Liver (tissue), 9 donors: ENCODE data around the gene TMPRSS2. TPM values are rescaled to one million over a fixed set of nuclear protein-coding genes. Genes with fewer than 3 reads are reported as not detected.

ENCODE experiments used
- DNase-seq: peaks from one replicate; pipeline ENCODE4 v3.0.0-alpha.2; 2017; ENCODE audit warnings: low spot score
- H3K27ac ChIP-seq, 2 donors: one replicate each; pipeline ENCODE4 v1.7.0; 2013; ENCODE audit warnings: inconsistent platforms in 2 of 2, low read length in 2 of 2, control low read depth in 1 of 2, low read depth in 1 of 2, mild to moderate bottlenecking in 1 of 2
- H3K27me3 ChIP-seq, 4 donors: one replicate each; pipeline versions ENCODE4 v1.6.1 to v1.7.0; 2013; ENCODE audit warnings: low read length in 3 of 4, inconsistent platforms in 1 of 4, mild to moderate bottlenecking in 1 of 4, moderate library complexity in 1 of 4; ENCODE audit not compliant: control insufficient read depth in 4 of 4, insufficient read depth in 4 of 4
- H3K36me3 ChIP-seq, 4 donors: one replicate each; pipeline versions ENCODE4 v1.6.1 to v1.7.0; 2013; ENCODE audit warnings: low read length in 3 of 4, mild to moderate bottlenecking in 3 of 4, low read depth in 1 of 4, moderate library complexity in 1 of 4; ENCODE audit not compliant: control insufficient read depth in 4 of 4, insufficient read depth in 3 of 4
- H3K4me1 ChIP-seq, 4 donors: one replicate each; pipeline versions ENCODE4 v1.6.1 to v1.7.0; 2013; ENCODE audit warnings: low read length in 3 of 4, mild to moderate bottlenecking in 3 of 4, moderate library complexity in 1 of 4; ENCODE audit not compliant: control insufficient read depth in 4 of 4, insufficient read depth in 4 of 4
- H3K4me3 ChIP-seq, 3 donors: one replicate each; pipeline versions ENCODE4 v1.6.1 to v1.7.0; 2013; ENCODE audit warnings: low read length in 3 of 3, control low read depth in 1 of 3, low read depth in 1 of 3, mild to moderate bottlenecking in 1 of 3
- H3K9ac ChIP-seq, 2 donors: one replicate each; pipeline ENCODE4 v1.7.0; 2013; ENCODE audit warnings: low read length in 2 of 2, mild to moderate bottlenecking in 2 of 2, moderate library complexity in 2 of 2, control low read depth in 1 of 2, low read depth in 1 of 2
- H3K9me3 ChIP-seq, 4 donors: one replicate each; pipeline versions ENCODE4 v1.6.1 to v1.7.0; 2013; ENCODE audit warnings: low read length in 3 of 4; ENCODE audit not compliant: control insufficient read depth in 4 of 4
- ATF3 ChIP-seq: IDR thresholded peaks from 2 replicates; pipeline ENCODE4 v1.6.1; 2016; ENCODE audit warnings: antibody characterized with exemption
- CTCF ChIP-seq: fragments of 150-350 bp; IDR thresholded peaks from 2 replicates; pipeline ENCODE4 v1.5.1; 2017; ENCODE audit warnings: improper control_type of control experiment, low read depth, low read length; ENCODE audit not compliant: missing input control
- EGR1 ChIP-seq, 2 donors: IDR thresholded peaks; 2 replicates each; pipeline ENCODE4 v1.6.1; 2016 to 2018; ENCODE audit warnings: antibody characterized with exemption in 2 of 2, low read depth in 2 of 2
- FOXA1 ChIP-seq: IDR thresholded peaks from 2 replicates; pipeline ENCODE4 v1.6.1; 2016; ENCODE audit warnings: antibody characterized with exemption
- FOXA2 ChIP-seq: IDR thresholded peaks from 2 replicates; pipeline ENCODE4 v1.6.1; 2016; ENCODE audit warnings: antibody characterized with exemption
- GABPA ChIP-seq, 2 donors: IDR thresholded peaks in 1 of 2; conservative IDR thresholded peaks in 1 of 2; 2 replicates each; pipeline ENCODE4 v1.6.1; 2016; ENCODE audit warnings: antibody characterized with exemption in 2 of 2, mild to moderate bottlenecking in 1 of 2, moderate library complexity in 1 of 2
- HNF4A ChIP-seq, 2 donors: conservative IDR thresholded peaks; 2 replicates each; pipeline ENCODE4 v1.6.1; 2016; ENCODE audit warnings: antibody characterized with exemption in 2 of 2, mild to moderate bottlenecking in 2 of 2
- HNF4G ChIP-seq: IDR thresholded peaks from 2 replicates; pipeline ENCODE4 v1.6.1; 2016; ENCODE audit warnings: antibody characterized with exemption
- JUND ChIP-seq, 2 donors: IDR thresholded peaks; 2 replicates each; pipeline ENCODE4 v1.6.1; 2016; ENCODE audit warnings: antibody characterized with exemption in 2 of 2
- MAX ChIP-seq: IDR thresholded peaks from 2 replicates; pipeline ENCODE4 v1.6.1; 2016; ENCODE audit warnings: antibody characterized with exemption
- NR2F2 ChIP-seq: IDR thresholded peaks from 2 replicates; pipeline ENCODE4 v1.6.1; 2016; ENCODE audit warnings: antibody characterized with exemption
- RAD21 ChIP-seq, 2 donors: IDR thresholded peaks; 2 replicates each; pipeline ENCODE4 v1.6.1; 2016; ENCODE audit warnings: antibody characterized with exemption in 2 of 2, mild to moderate bottlenecking in 2 of 2
- REST ChIP-seq: IDR thresholded peaks from 2 replicates; pipeline ENCODE4 v1.6.1; 2016; ENCODE audit warnings: antibody characterized with exemption, mild to moderate bottlenecking
- RXRA ChIP-seq, 2 donors: IDR thresholded peaks; 2 replicates each; pipeline ENCODE4 v1.6.1; 2017 to 2018; ENCODE audit warnings: antibody characterized with exemption in 2 of 2, mild to moderate bottlenecking in 1 of 2
- SP1 ChIP-seq: IDR thresholded peaks from 2 replicates; pipeline ENCODE4 v1.6.1; 2018; ENCODE audit warnings: antibody characterized with exemption, mild to moderate bottlenecking
- TAF1 ChIP-seq: conservative IDR thresholded peaks from 2 replicates; pipeline ENCODE4 v1.6.1; 2016; ENCODE audit warnings: antibody characterized with exemption, mild to moderate bottlenecking
- YY1 ChIP-seq: IDR thresholded peaks from 2 replicates; pipeline ENCODE4 v1.6.1; 2016; ENCODE audit warnings: antibody characterized with exemption, mild to moderate bottlenecking
- ZBTB33 ChIP-seq: IDR thresholded peaks from 2 replicates; pipeline ENCODE4 v1.6.1; 2016; ENCODE audit warnings: antibody characterized with exemption
- WGBS: extraction: QIAGEN DNeasy Blood & Tissue Kit; methylation state at CpG from one replicate; pipeline ENCODE4 v1.1.7; 2013; 5-methylcytosine and 5-hydroxymethylcytosine counted together
- polyA plus RNA-seq, 2 donors: library from polyadenylated mRNA; stranded (reverse) in 1 of 2; unstranded in 1 of 2; fragments of 200-250 nt in 1 of 2; fragments of >200 nt in 1 of 2; fragmentation: Nextera tagmentation in 1 of 2; extraction: Ambion mirVana in 1 of 2; gene quantifications; one replicate each; pipeline versions ENCODE4 v1.2.1 to v1.2.3, GENCODE V29; 2013 to 2015
- total RNA-seq, 2 donors: library from RNA; depleted of rRNA; stranded (reverse); fragments of >200 nt; gene quantifications; one replicate each; pipeline ENCODE4 v1.2.3, GENCODE V29; 2014
- donor health status: healthy.
- donor health status: healthy.
- donor health status: healthy.
- donor health status: healthy.
- donor health status: healthy.

The TMPRSS2 gene
- total and polyA plus RNA-seq, 4 donors: 0.14 to 32.0 (median 11.4) TPM

GRCh38 chr21:41491412-41491811 lies 16.5 kb downstream of the TMPRSS2 start:
- Histone ChIP-seq H3K9ac (no peak overlapping the region), H3K4me3 (no peak overlapping the region), H3K36me3 (peaks cover 7 to 34% (median 17%) of the 10 kb centered on the region in 4 donors), H3K4me1 (peaks cover 0 to 2% (median 0%) of the 10 kb centered on the region in 4 donors), H3K27ac (no peak overlapping the region), H3K27me3 (no peaks in the 10 kb centered on the region), H3K9me3 (no peaks in the 10 kb centered on the region)
- 85% methylated on average over 6 of the region's 6 CpGs for WGBS
- no peak for TF ChIP-seq FOXA2
- TF ChIP-seq MAX: no peak
- no peak for TF ChIP-seq REST
- no peak for TF ChIP-seq SP1
- TF ChIP-seq GABPA (IDR thresholded peaks at IDR 0.05 in 1 of 2, conservative IDR thresholded peaks at IDR 0.05 in 1 of 2): no peak
- no peak for TF ChIP-seq ZBTB33
- no peak for TF ChIP-seq RXRA (IDR thresholded peaks at IDR 0.05)
- TF ChIP-seq HNF4G: no peak
- no peak for TF ChIP-seq NR2F2
- no peak for TF ChIP-seq EGR1 (IDR thresholded peaks at IDR 0.05; ENCODE audit: low read depth in 2 of 2)
- no peak for TF ChIP-seq YY1
- no peak for TF ChIP-seq ATF3
- TF ChIP-seq FOXA1: no peak
- TF ChIP-seq JUND (IDR thresholded peaks at IDR 0.05): no peak
- TF ChIP-seq TAF1: no peak
- no peak for TF ChIP-seq HNF4A (conservative IDR thresholded peaks at IDR 0.05)
- DNase-seq: no peak

GRCh38 chr21:41490330-41490729 lies 17.6 kb downstream of the TMPRSS2 start:
- DNase-seq: no peak
- Histone ChIP-seq H3K4me3 (no peak overlapping the region), H3K9ac (no peak overlapping the region), H3K4me1 (peaks cover 0 to 2% (median 0%) of the 10 kb centered on the region in 4 donors), H3K27me3 (no peaks in the 10 kb centered on the region), H3K9me3 (no peaks in the 10 kb centered on the region), H3K36me3 (peaks cover 7 to 34% (median 17%) of the 10 kb centered on the region in 4 donors), H3K27ac (no peak overlapping the region)
- no peak for TF ChIP-seq YY1
- no peak for TF ChIP-seq TAF1
- no peak for TF ChIP-seq FOXA1
- no peak for TF ChIP-seq EGR1 (IDR thresholded peaks at IDR 0.05; ENCODE audit: low read depth in 2 of 2)
- no peak for TF ChIP-seq RAD21 (IDR thresholded peaks at IDR 0.05)
- no peak for TF ChIP-seq CTCF
- no peak for TF ChIP-seq NR2F2
- WGBS: 87% methylated on average over 4 of the region's 4 CpGs
